Neutrophil (primary cell): ENCODE results near the gene ENKUR.

Experiments used
- H3K27ac ChIP-seq: fragments of 200-600 bp; sonication (generic); 2 replicates; pipeline ENCODE4 v1.5.1; 2016; ENCODE audit warnings: mild to moderate bottlenecking, moderate library complexity
- H3K27me3 ChIP-seq: fragments of 200-600 bp; sonication (generic); 2 replicates; pipeline ENCODE4 v1.6.0; 2016; ENCODE audit warnings: mild to moderate bottlenecking
- H3K36me3 ChIP-seq: fragments of 200-600 bp; sonication (generic); 2 replicates; pipeline ENCODE4 v1.5.1; 2017
- H3K4me1 ChIP-seq, 2 experiments: fragments of 200-600 bp in 1 of 2; sonication (generic) in 1 of 2; 1 replicate in 1 of 2; 2 replicates in 1 of 2; pipeline versions ENCODE4 v1.5.1 to v1.6.1; 2013 to 2016; ENCODE audit warnings: low read depth in 1 of 2, low read length in 1 of 2, mild to moderate bottlenecking in 1 of 2, moderate library complexity in 1 of 2; ENCODE audit not compliant: control insufficient read depth in 1 of 2, insufficient read depth in 1 of 2
- H3K4me3 ChIP-seq, 2 experiments: fragments of 200-600 bp in 1 of 2; sonication (generic) in 1 of 2; 1 replicate in 1 of 2; 2 replicates in 1 of 2; pipeline ENCODE4 v1.5.1; 2013 to 2016; ENCODE audit warnings: low read depth in 1 of 2, low read length in 1 of 2, mild to moderate bottlenecking in 1 of 2, moderate library complexity in 1 of 2
- H3K9me3 ChIP-seq: fragments of 200-600 bp; sonication (generic); 2 replicates; pipeline ENCODE4 v1.5.1; 2016
- TF ChIP-seq, protein P1 (sequence below): fragments of 200-600 bp; sonication (generic); IDR thresholded peaks from 2 replicates; pipeline ENCODE4 v1.5.1; 2016; ENCODE audit warnings: antibody characterized with exemption

The ENKUR gene

DNA sequence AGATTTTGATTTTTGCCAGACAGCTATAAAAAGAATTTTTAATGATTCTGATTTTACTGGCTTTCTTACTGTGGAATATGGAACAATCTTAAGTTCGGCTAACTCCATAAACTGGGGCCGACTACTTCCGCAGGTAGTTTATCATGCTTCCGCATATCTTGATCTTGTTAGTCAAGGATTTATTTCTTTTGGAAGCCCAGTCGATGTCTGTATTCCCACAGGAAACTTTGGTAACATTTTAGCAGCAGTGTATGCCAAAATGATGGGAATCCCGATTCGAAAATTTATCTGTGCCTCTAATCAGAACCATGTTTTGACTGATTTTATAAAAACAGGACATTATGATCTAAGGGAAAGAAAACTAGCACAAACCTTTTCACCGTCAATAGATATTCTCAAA lies 8.6 kb upstream of the ENKUR start:
- Histone ChIP-seq H3K4me1 (peaks cover 0 to 2% of the 10 kb centered on the region in 2 experiments), H3K27ac (no peak overlapping the region), H3K36me3 (no peaks in the 10 kb centered on the region), H3K27me3 (no peaks in the 10 kb centered on the region), H3K9me3 (no peaks in the 10 kb centered on the region), H3K4me3 (no peak overlapping the region)
- TF ChIP-seq, protein P1, sequence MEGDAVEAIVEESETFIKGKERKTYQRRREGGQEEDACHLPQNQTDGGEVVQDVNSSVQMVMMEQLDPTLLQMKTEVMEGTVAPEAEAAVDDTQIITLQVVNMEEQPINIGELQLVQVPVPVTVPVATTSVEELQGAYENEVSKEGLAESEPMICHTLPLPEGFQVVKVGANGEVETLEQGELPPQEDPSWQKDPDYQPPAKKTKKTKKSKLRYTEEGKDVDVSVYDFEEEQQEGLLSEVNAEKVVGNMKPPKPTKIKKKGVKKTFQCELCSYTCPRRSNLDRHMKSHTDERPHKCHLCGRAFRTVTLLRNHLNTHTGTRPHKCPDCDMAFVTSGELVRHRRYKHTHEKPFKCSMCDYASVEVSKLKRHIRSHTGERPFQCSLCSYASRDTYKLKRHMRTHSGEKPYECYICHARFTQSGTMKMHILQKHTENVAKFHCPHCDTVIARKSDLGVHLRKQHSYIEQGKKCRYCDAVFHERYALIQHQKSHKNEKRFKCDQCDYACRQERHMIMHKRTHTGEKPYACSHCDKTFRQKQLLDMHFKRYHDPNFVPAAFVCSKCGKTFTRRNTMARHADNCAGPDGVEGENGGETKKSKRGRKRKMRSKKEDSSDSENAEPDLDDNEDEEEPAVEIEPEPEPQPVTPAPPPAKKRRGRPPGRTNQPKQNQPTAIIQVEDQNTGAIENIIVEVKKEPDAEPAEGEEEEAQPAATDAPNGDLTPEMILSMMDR = no peak

DNA sequence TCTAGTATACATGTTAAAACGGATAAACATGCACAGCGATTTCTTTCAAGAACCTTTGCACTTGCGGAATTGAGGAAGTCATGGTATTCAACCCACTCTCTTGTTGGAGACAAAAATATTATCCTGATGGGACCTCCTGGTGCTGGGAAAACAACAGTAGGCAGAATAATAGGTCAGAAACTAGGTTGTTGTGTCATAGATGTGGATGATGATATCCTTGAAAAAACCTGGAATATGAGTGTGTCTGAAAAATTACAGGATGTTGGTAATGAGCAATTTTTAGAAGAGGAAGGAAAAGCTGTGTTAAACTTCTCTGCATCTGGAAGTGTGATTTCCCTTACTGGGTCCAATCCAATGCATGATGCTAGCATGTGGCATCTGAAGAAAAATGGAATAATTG lies 7.3 kb upstream of the ENKUR start:
- no peaks in the 10 kb centered on the region for H3K9me3 ChIP-seq
- H3K36me3 ChIP-seq = no peaks in the 10 kb centered on the region
- H3K27ac ChIP-seq = no peak overlapping the region
- TF ChIP-seq, protein P1 = no peak
- H3K4me3 ChIP-seq = no peak overlapping the region
- no peaks in the 10 kb centered on the region for H3K27me3 ChIP-seq
- H3K4me1 ChIP-seq = peaks cover 0 to 2% of the 10 kb centered on the region in 2 experiments

DNA sequence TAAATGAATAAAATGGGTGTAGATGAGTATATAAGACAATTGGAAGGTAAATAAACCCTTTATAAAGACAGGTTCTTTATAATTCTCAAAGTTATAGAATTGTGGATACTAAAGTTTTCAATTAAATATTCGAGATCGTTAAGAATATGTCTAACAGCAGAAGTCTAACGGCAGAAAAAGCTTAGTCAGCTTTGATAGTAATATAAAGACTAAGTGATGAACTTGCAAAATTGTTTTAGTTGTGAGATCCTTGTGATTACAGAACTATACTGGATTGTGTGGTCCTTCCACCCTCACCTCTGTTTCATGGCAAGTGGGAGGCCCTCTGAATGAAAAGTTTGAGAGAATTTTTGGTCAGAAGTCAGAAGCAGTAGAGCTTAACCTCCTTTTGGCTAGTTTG lies 2.7 kb upstream of the ENKUR start:
- Histone ChIP-seq H3K4me1 (peaks cover 18 to 22% of the 10 kb centered on the region in 2 experiments), H3K27ac (no peak overlapping the region), H3K36me3 (no peaks in the 10 kb centered on the region), H3K4me3 (no peak overlapping the region), H3K9me3 (no peaks in the 10 kb centered on the region), H3K27me3 (no peaks in the 10 kb centered on the region)
- TF ChIP-seq, protein P1 = no peak

DNA sequence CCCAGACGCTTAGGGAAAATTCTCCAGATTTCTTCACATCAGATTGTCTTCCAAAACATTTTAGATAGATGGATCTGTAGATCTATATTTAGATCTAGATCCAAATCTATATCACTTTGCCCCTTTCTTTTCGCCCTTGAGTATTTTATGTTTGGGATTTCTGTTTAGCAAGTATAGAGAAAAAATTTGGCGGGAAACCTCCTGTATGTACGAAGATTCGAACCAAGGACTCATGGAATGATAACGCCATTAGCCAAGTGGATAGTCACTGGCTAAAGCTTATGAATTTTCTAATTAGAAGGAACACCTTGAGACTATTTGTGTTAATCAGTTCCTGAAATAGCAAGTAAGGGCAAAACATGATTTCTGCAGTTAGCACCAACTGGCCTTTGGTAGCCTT lies 1.7 kb upstream of the ENKUR start:
- no peaks in the 10 kb centered on the region for H3K36me3 ChIP-seq
- no peaks in the 10 kb centered on the region for H3K9me3 ChIP-seq
- H3K4me1 ChIP-seq = peaks cover 18 to 22% of the 10 kb centered on the region in 2 experiments
- H3K27me3 ChIP-seq = no peaks in the 10 kb centered on the region
- no peak overlapping the region for H3K4me3 ChIP-seq
- no peak overlapping the region for H3K27ac ChIP-seq
- TF ChIP-seq, protein P1 = no peak

DNA sequence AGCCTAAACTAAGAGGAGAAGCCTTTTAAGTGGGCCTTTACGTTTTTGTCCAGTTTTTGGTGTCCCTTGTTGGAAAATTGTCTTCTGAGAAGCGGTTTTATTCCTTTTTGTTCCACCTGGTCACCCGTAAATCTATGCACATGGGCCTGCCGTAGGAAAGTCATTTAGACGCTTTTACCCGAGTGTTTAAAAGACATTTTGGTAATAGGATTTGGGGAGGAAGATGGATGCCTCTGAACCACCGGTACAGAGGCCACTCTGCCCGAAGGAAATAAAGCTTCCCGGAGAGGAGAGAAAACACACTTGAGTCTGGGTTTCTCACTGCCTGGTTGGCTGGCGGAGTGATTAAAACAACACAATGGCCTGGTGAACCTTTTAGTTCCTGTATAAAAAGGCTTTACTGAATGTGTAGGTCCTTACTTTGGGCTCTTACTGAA lies 1.2 kb upstream of the ENKUR start:
- peak overlapping the region; percentile 54 to 65 for H3K4me3 ChIP-seq
- H3K36me3 ChIP-seq = no peaks in the 10 kb centered on the region
- no peaks in the 10 kb centered on the region for H3K9me3 ChIP-seq
- H3K4me1 ChIP-seq = peaks cover 18 to 22% of the 10 kb centered on the region in 2 experiments
- TF ChIP-seq, protein P1 = no peak
- H3K27me3 ChIP-seq = no peaks in the 10 kb centered on the region
- no peak overlapping the region for H3K27ac ChIP-seq
